ENCODE measurements around the gene AUH. TPM values are rescaled to one million over a fixed set of nuclear protein-coding genes. Genes with fewer than 3 reads are reported as not detected.
A peak's percentile ranks its signal among the peaks of the same experiment; 100 is the strongest.
"Not testable (repeated sequence)": the region's sequence is repeated elsewhere in the genome, so short reads cannot be mapped to it uniquely, and the experiment has no call there.

AUH gene
- polyA plus RNA-seq, 5 donors, result 16.0 to 34.2 (median 27.4) TPM

DNA sequence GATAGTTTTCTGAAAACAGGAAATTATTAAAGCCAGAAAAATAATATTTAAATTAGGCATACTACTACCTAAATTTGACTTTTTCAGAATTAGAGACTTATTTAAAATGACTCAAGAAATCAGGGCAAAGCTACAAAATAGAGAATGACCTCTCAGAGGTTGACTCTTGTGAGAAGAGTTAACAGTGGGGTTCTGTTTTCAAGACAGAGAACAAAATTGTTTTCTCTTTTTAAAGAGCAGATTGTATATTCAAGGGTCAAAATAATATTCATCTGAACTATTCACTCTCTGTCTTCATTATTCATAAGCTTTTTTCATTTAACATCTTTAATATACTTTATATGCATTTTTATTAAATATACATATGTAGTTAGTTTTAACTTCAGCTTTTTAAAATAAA, 21.9 kb upstream of the AUH start:
- DNase-seq, result no peak

DNA sequence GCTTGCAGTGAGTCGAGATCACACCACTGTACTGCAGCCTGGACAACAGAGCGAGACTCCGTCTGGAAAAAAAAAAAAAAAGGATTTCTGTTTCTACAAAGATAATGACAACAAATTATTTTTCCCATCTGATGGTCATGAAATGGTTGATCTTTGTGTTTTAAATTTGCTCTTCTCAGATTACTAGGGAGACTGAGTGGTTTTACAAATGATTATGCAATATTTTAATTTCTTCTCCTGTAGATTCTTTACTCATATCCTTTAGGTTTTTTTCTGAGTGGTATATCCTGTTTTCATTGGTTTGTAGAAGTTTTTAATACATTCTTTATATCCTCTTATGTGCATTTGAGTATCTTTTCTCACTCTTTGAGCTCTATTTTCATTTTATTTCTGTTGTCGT, 20.6 kb upstream of the AUH start:
- DNase-seq, result no peak

DNA sequence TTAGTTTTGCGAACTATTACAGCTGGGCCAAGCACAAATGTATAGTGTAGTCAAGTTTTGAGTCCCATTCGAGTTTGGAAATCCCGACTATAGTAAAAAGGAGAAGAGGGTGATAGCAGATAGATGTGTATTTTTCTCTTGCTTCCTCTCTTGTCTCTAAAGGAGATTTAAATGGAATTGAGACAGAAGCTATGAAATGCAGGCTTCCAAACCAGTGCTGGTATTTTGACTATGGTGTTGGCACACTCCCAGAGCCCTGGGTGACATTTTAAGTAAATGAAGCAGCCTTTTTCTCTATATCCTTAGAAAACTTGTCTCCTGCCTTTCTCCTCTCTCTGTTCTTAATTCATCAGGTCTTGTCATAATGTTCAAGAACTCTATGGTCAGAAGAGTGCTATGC, 17.7 kb upstream of the AUH start:
- no peak for DNase-seq

GRCh38 chr9:91378695-91379127, 17.0 kb upstream of the AUH start:
- peak; percentile 32 to 44 for DNase-seq

- not testable (repeated sequence) for DNase-seq
Measured at GRCh38 chr9:91378054-91378453, 16.3 kb upstream of the AUH start.

- DNase-seq, result no peak
Measured at GRCh38 chr9:91376239-91376638, 14.5 kb upstream of the AUH start.

DNA sequence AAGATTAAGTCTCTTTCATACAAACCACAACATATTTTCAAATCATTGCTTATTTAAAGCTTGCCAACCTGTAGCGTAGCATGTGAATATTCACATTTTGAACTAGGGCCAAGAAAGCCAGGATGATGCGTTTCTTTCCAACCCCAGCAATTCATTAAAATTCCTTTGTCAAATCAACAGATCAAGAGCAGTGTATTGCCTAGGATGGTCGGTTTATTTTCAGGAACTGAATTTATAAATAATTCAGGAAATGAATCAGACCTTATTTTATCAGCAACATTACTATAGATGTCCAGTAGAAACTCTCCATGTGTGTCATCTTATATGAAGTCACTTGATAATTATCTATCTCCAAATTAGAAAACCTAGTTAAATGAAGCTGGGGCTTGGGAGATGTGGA, 13.2 kb upstream of the AUH start:
- DNase-seq, result no peak

DNA sequence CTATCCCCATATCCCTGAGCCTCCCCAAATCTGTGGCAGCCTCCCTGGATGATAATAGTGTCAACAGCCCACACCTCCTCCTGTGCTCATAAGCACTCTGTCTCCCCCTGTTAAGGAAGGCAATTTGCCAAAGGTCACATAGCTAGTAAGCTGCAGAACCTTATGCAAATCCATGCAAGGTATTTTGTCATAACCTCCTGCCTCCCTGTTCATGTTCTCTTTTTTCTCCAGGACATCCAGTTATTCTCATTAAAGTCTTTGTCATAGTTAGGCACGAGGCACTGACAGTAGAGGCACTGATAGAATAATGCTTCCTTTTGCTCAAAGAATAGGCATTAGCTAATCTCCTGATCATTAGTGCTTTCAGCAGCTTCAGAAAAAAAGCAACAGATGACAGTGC, 10.2 kb upstream of the AUH start:
- DNase-seq, result no peak

GRCh38 chr9:91370006-91370405, 8.3 kb upstream of the AUH start:
- DNase-seq, result not testable (repeated sequence)

DNA sequence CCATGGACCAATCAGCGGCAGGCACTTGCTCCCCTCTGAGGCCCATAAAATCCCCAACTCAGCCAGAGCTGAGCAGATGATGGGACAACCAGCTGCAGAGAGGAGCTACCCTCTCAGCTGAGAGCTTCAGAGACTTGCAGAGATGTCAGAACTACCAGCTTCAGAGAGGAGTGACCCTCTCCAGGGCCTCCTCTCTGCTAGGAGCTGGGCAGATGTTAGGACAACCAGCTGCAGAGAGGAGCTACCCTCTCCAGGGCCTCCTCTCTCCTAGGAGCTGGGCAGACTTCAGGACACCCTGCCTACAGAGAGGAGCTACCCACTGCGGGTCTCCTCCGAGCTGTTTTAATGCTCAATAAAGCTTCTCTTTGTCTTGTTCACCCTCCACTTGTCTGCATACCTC, 3.0 kb upstream of the AUH start:
- no peak for DNase-seq

DNA sequence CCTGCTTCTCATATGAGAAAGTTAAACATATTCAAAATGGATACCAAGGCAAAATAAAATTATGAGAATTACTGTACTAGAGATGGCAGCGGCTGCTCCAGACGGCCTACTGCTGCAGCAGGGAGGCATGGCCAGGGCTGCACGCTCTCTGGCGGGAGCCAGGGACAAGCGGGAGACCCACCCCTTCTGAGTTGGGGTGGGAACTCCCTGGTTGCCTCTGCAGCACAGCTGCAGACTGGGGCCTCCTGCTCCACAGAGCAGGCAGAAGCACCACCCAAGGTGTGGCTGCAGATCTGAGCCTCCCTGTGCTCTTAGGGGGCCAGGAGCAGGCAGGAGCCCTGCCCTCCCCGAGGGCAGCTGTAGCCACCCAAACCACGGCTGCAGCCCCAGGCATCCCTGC, 2.3 kb upstream of the AUH start:
- no peak for DNase-seq

DNA sequence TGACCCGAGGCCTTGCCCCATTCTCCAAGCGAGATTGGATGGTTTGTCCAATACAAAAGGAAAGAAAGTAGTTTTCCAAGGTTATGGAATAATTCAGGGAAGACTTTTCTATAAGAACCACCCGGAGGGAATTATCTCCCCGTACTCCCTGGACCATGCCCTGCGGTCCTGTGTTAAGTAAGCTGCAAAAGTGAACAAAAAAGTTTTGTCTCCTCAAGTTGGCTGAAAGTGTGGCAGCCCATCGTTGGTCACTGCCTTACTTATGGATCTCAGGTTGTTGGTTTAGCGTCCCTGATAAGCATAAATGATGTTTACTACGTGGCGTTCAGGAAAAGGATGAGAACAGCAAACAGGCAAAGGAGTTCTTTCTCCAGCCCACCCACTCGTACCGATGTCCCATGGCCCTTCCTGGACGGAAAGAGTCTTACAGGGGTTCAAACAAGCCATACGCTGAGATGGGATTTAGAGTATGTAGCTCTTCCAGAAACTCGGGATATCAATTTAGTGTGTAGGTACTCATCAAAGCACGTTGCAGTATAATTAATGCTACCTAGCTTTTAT, 413 bp upstream of the AUH start:
- no peak for DNase-seq

- DNase-seq, result no peak
Measured at GRCh38 chr9:91360551-91361290, 997 bp downstream of the AUH start.

- DNase-seq, result no peak
Measured at GRCh38 chr9:91359734-91360470, 1.8 kb downstream of the AUH start.

- no peak for DNase-seq
Measured at GRCh38 chr9:91359083-91359482, 2.6 kb downstream of the AUH start.

DNA sequence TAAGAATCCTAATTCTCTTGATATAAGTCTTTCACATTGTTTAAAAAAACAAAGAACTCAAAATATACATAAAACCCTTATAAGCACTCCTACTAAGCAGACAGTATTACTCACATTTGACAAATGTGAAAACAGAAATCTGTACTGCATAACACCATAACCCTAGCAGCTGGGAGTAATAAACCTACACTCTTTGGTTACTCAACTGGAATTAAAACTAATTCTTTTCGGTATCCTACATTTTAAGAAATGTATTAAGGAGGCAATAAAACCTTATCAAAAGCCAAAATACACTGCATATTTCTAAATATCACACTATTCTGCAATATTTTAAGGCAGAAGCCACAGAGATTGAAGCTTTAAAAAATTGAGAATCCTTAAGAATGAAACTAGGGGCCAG, 6.8 kb downstream of the AUH start:
- no peak for DNase-seq

- no peak for DNase-seq
Measured at GRCh38 chr9:91349115-91349555, 12.6 kb downstream of the AUH start.

DNA sequence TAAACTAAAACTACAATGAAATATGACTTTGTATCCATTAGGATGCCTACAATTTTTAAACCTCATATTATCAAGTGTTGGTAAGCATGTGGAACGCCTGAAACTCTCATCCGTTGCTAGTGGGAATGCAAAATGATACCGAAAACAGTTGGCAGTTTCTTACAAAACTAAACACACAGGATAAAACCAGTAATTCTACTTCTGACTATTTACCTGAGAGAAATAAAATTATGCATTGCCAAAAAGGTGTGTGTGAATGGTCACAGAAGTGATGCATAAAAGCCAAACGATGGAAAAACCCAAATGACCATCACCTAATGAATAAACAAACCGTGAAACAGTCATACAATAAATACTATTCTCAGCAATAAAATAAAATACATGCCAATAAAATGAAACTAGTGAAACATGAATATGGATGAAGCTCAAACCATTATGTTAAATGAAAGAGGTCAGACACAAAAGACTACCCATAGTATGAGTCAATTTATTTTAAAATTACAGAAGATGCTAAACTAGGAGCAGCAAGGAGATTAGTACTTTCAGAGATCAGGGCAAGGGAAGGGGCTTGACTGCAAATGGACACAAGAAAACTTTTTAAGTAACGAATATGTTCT, 13.4 kb downstream of the AUH start:
- no peak for DNase-seq

- DNase-seq, result no peak
Measured at GRCh38 chr9:91347377-91347776, 14.3 kb downstream of the AUH start.

DNA sequence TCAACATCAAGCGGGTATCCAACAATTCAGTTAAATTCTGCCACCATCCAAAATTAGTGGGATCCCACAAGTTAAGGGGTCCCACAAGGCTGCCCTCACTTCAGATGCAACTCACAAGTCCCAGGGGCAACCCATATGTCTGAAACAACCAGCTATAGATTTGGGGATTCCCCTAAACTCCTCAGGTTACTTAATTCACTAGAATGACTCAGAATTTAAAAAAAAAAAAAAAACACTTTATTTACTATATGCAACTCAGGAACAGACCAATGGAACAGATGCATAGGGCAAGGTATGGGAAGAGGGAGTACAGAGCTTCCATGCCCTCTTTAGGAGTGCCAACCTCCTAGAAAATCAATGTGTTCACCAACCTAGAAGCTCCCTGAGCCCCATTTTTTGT, 15.1 kb downstream of the AUH start:
- DNase-seq, result no peak

GRCh38 chr9:91345978-91346377, 15.7 kb downstream of the AUH start:
- DNase-seq, result no peak

DNA sequence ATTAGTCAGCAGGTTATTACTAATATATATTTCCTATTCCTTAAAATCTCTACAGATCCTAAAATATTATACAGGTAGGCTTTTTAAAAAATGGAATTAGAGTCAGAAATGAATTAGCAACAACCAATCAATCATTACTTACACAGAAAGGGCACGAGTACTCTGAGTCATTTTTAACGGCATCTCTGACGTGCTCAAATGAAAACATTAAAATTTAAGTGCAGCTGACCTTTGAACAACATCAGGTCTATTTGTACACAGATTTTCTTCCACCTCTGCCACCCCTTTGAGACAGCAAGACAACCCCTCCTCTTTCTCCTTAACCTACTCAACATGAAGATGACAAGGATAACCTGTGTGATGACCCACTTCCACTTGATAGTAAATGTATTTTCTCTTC, 19.1 kb downstream of the AUH start:
- no peak for DNase-seq

- DNase-seq, result no peak
Measured at GRCh38 chr9:91341749-91342148, 20.0 kb downstream of the AUH start.
